HepG2 (cell line): Measurements from ENCODE around the gene ACAA2. TPM values are rescaled to one million over a fixed set of nuclear protein-coding genes. Genes with fewer than 3 reads are reported as not detected.
A peak's percentile ranks its signal among the peaks of the same experiment; 100 is the strongest.

Experiments used
- AGO1 ChIP-seq: fragments of 200-400 bp; formaldehyde crosslinking; IDR thresholded peaks from 2 replicates; pipeline ENCODE4 v1.6.1; 2017; ENCODE audit warnings: mild to moderate bottlenecking, low read depth, low read length, moderate library complexity; ENCODE audit not compliant: poor library complexity, severe bottlenecking
- CREB1 ChIP-seq, 2 experiments: fragments of 450-650 bp in 1 of 2; IDR thresholded peaks; 2 replicates each; pipeline ENCODE4 v1.6.1; 2016 to 2017; ENCODE audit warnings: control low read depth in 1 of 2, mild to moderate bottlenecking in 1 of 2, missing compliant biosample characterization in 1 of 2, missing genetic modification characterization in 1 of 2
- LBX2 ChIP-seq: sonication (generic); formaldehyde crosslinking; IDR thresholded peaks from 2 replicates; pipeline ENCODE4 v1.5.0; 2020; ENCODE audit warnings: missing genetic modification reagents, mild to moderate bottlenecking, borderline replicate concordance
- NFATC3 ChIP-seq: sonication (generic); formaldehyde crosslinking; IDR thresholded peaks from 2 replicates; pipeline ENCODE4 v1.5.1; 2020; ENCODE audit warnings: mild to moderate bottlenecking, missing genetic modification reagents
- ONECUT2 ChIP-seq: sonication (generic); formaldehyde crosslinking; IDR thresholded peaks from 2 replicates; pipeline ENCODE4 v1.4.0; 2020; ENCODE audit warnings: missing genetic modification reagents
- PLRG1 ChIP-seq: fragments of 450-650 bp; conservative IDR thresholded peaks from 2 replicates; pipeline ENCODE4 v1.6.1; 2016
- POLR2G ChIP-seq: fragments of 200-400 bp; formaldehyde crosslinking; IDR thresholded peaks from 2 replicates; pipeline ENCODE4 v1.6.1; 2018; ENCODE audit warnings: mild to moderate bottlenecking, low read depth, low read length, moderate library complexity
- RXRB ChIP-seq: IDR thresholded peaks from 2 replicates; pipeline ENCODE4 v1.6.1; 2016; ENCODE audit warnings: borderline replicate concordance, missing genetic modification reagents, missing compliant biosample characterization
- ZFP36 ChIP-seq: fragments of 150-350 bp; IDR thresholded peaks from 2 replicates; pipeline ENCODE4 v1.6.1; 2018; ENCODE audit warnings: borderline replicate concordance, low read length, low read depth; ENCODE audit not compliant: partially characterized antibody
- ZMYM3 ChIP-seq: sonication (generic); formaldehyde crosslinking; IDR thresholded peaks from 2 replicates; pipeline ENCODE4 v1.5.1; 2020; ENCODE audit warnings: mild to moderate bottlenecking, missing genetic modification reagents
- ZNF205 ChIP-seq: IDR thresholded peaks from 2 replicates; pipeline ENCODE4 v1.6.1; 2018; ENCODE audit warnings: missing biosample characterization, missing genetic modification reagents
- ZNF354B ChIP-seq: sonication (generic); formaldehyde crosslinking; IDR thresholded peaks from 2 replicates; pipeline ENCODE4 v1.8.0; 2022; ENCODE audit warnings: mild to moderate bottlenecking, missing genetic modification reagents
- ZNF446 ChIP-seq: sonication (generic); formaldehyde crosslinking; IDR thresholded peaks from 2 replicates; pipeline ENCODE4 v1.5.0; 2020; ENCODE audit warnings: mild to moderate bottlenecking, missing genetic modification reagents
- ZNF646 ChIP-seq: sonication (generic); formaldehyde crosslinking; IDR thresholded peaks from 2 replicates; pipeline ENCODE4 v1.9.0; 2021; ENCODE audit warnings: mild to moderate bottlenecking, missing genetic modification reagents
- ZNF782 ChIP-seq: sonication (generic); formaldehyde crosslinking; IDR thresholded peaks from 2 replicates; pipeline ENCODE4 v1.4.0; 2020; ENCODE audit warnings: missing genetic modification reagents, mild to moderate bottlenecking, borderline replicate concordance
- ZZZ3 ChIP-seq: sonication (generic); formaldehyde crosslinking; IDR thresholded peaks from 2 replicates; pipeline ENCODE4 v1.4.0; 2020; ENCODE audit warnings: missing genetic modification reagents, mild to moderate bottlenecking, borderline replicate concordance
- polyA plus RNA-seq, 8 experiments: library from polyadenylated mRNA; depleted of rRNA in 3 of 8; stranded (reverse) in 7 of 8; unstranded in 1 of 8; fragments of >200 nt; fragmentation: Illumina TruSeq in 4 of 8; extraction: Trizol in 4 of 8; gene quantifications; 2 replicates each; pipeline versions ENCODE4 v1.2.1 to v1.2.3, GENCODE V29; 2011 to 2016; ENCODE audit warnings: low read depth in 4 of 8, missing spikeins in 1 of 8, mixed read lengths in 1 of 8; ENCODE audit not compliant: insufficient read depth in 1 of 8
- total RNA-seq, 5 experiments: library from RNA; depleted of rRNA; stranded (reverse); fragments of >200 nt; fragmentation: Illumina TruSeq; extraction: Trizol; gene quantifications; 2 replicates each; pipeline ENCODE4 v1.2.3, GENCODE V29; 2016; ENCODE audit warnings: low read depth in 1 of 5
- TF ChIP-seq, protein P1 (sequence below): sonication (generic); formaldehyde crosslinking; IDR thresholded peaks from 2 replicates; pipeline ENCODE4 v1.5.1; 2020; ENCODE audit warnings: mild to moderate bottlenecking, moderate library complexity, missing genetic modification reagents
- TF ChIP-seq, protein P2 (sequence below): sonication (generic); formaldehyde crosslinking; IDR thresholded peaks from 2 replicates; pipeline ENCODE4 v1.5.0; 2020; ENCODE audit warnings: missing genetic modification reagents

The ACAA2 gene
- total and polyA plus RNA-seq, 2 of the 13 experiments (the other 11 are each of a cell fraction or from before 2014, with no cell fraction given) = 51.6 to 182 TPM

DNA sequence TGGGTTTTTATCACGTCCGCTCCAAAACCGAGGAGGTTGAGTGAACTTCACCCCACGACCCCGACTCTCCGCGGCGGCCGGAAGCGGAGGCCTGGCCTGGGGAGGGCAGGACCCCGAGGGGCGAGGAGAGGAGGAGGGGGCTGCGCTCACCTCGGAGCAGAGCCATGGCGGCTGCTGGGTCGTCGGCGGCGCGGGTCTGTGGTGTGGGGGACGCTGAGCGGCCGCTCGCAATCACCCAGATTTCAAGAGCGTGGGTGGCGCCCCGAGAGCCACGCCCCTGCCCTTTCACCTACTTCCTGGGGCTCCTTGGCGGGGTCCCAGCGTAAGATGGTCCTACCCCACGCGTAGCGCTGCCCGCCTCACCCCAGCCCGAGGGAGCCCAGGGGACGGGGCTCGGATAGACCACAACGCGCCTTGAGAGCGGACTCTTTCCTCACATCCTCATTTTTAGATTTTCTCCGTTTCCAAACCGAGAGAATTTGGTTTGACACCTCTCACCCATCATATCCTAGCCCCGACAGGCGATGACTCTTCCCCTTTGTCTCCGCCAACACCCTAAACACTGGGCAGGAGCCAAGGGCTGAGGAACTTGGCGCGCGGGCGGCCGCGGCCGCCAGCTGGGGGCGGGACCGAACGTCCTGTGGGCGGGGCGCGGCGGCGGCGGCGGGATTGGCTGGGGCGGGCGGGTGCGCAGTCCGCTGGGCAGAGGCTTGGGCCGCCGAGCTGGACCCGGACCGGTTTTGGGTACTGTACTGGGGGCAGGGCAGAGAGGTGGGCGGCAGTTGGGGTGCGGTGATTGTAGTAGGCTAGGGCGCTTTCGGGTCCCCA lies at the start of gene ACAA2 (continued):
- TF ChIP-seq LBX2 (CRISPR knock-in tag) (no peak), AGO1 (no peak), ZNF646 (CRISPR knock-in tag) (no peak), ZFP36 (no peak), NFATC3 (CRISPR knock-in tag) (no peak), ZNF354B (CRISPR knock-in tag) (no peak), ZNF782 (0 out of 2 replicates have a peak, but pooled peaks have one; percentile 32), ZNF205 (CRISPR knock-in tag) (0 out of 2 replicates have a peak, but pooled peaks have one; percentile 27), ZMYM3 (CRISPR knock-in tag) (no peak), ZZZ3 (CRISPR knock-in tag) (no peak), CREB1 (IDR thresholded peaks at IDR 0.05) (no peak), CREB1 (CRISPR knock-in tag; IDR thresholded peaks at IDR 0.05) (no peak), POLR2G (peak; percentile 78), ONECUT2 (CRISPR knock-in tag) (no peak), ZNF446 (CRISPR knock-in tag) (no peak), RXRB (CRISPR knock-in tag) (peak; percentile 95), PLRG1 (no peak)
- TF ChIP-seq, protein P1, sequence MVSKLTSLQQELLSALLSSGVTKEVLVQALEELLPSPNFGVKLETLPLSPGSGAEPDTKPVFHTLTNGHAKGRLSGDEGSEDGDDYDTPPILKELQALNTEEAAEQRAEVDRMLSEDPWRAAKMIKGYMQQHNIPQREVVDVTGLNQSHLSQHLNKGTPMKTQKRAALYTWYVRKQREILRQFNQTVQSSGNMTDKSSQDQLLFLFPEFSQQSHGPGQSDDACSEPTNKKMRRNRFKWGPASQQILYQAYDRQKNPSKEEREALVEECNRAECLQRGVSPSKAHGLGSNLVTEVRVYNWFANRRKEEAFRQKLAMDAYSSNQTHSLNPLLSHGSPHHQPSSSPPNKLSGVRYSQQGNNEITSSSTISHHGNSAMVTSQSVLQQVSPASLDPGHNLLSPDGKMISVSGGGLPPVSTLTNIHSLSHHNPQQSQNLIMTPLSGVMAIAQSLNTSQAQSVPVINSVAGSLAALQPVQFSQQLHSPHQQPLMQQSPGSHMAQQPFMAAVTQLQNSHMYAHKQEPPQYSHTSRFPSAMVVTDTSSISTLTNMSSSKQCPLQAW (CRISPR knock-in tag) = peak; percentile 57
- TF ChIP-seq, protein P2, sequence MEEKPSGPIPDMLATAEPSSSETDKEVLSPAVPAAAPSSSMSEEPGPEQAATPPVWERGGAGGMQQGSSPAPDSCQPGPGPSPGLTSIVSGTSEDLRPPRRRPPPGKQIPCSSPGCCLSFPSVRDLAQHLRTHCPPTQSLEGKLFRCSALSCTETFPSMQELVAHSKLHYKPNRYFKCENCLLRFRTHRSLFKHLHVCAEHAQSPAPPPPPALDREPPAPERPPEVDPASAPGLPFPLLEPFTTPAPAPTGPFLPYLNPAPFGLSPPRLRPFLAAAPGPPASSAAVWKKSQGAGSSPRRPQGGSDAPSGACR (CRISPR knock-in tag) = peak; percentile 17; the same call in 1 of the 2 replicates
